K562 treated with DMSO at 1 percent for 4 hours (cell line): ENCODE measurements around the gene OSTC. TPM values are rescaled to one million over a fixed set of nuclear protein-coding genes. Genes with fewer than 3 reads are reported as not detected.

Experiments used
- total RNA-seq: library from RNA; unstranded; fragments of 300-600 nt; gene quantifications from 2 replicates; pipeline ENCODE4 v1.2.3, GENCODE V29; 2022; ENCODE audit not compliant: insufficient read depth

OSTC gene
- 168 and 175 TPM in 2 replicates for total RNA-seq

GRCh38 chr4:108650212-108651013 is at the start of gene OSTC:
Gene OSTC (plus strand): TSS chr4:108650599. CDS start chr4:108650656, 57 bp downstream.

GRCh38 chr4:108620101-108620932 is 30.1 kb upstream of the OSTC start, which contains the start of gene RPL34:
Gene RPL34 (plus strand): TSS chr4:108620576. CDS start chr4:108621960, 1,384 bp downstream.

Other genes starting within 250 kb of the OSTC start
- gene RPL34, start 30.0 kb upstream of the OSTC start, total RNA-seq = 4,301 and 4,659 TPM in 2 replicates
- gene ETNPPL, start 112.5 kb downstream of the OSTC start, total RNA-seq = not detected in 2 replicates